GM19023 (cell line): Measurements from ENCODE around the gene GDPD3.
"Not testable (repeated sequence)": the region's sequence is repeated elsewhere in the genome, so short reads cannot be mapped to it uniquely, and the experiment has no call there.

Source experiments
- ATAC-seq: cut with Tn5 transposase; IDR thresholded peaks from one replicate; pipeline ENCODE4 v1.9.1; 2021; ENCODE audit warnings: mild to moderate bottlenecking, moderate library complexity; ENCODE audit not compliant: unreplicated experiment

GDPD3 gene

DNA sequence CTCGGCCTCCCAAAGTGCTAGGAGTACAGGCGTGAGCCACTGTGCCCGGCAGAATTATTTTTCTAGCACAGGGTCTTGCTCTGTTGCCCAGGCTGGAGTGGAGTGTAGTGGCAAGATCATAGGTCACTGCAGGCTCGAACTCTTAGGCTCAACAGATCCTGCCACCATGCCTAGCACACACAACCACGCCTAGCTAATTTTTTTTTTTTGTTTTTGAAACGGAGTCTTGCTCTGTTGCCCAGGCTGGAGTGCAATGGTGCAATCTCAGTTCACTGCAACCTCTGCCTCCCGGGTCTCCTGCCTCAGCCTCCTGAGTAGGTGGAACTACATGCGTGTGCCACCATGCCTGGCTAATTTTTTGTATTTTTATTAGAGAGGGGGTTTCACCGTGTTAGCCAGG is 12.4 kb upstream of the GDPD3 start:
- ATAC-seq = not testable (repeated sequence)

DNA sequence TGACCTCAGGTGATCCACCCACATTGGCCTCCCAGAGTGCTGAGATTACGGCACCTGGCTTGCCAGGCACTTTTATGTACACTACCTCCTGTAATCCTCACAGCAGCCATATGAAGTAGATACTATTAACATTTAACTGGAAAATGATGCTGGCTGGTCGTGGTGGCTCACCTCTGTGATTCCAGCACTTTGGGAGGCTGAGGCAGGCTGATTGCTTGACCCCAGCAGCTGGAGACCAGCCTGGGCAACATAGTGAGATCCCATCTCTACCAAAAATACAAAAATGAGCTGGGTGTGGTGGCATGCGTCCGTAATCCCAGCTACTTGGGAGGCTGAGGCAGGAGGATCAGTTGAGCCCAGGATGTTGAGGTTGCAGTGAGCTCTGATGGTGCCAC is 11.6 kb upstream of the GDPD3 start:
- ATAC-seq = no peak

DNA sequence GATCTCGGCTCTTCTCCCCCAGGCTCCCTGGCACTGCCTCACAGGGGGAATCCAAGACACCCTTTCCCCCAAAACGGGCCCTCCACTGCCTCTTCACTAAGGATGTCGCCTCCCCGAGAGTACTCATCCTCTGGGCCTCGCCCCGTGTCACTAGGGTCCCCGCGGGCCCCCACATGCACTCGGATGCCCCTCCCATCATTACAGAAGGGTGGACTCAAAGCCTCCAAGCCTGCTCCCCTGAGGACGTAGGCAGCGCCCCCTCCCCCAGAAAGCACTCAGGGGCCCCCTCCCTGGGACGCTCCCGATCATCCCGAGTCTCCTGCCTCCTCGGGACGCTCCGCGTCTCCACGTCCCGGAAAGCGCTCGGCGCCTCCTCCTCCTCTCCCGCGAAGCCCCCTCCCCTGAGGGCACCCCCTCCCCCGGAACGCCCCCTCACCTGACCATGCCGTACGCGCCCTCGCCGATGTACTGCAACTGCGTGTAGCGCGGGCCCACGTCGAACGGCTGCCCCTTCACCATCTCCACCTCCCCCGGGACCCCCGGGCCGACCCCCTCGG is 9.3 kb upstream of the GDPD3 start:
- no peak for ATAC-seq

DNA sequence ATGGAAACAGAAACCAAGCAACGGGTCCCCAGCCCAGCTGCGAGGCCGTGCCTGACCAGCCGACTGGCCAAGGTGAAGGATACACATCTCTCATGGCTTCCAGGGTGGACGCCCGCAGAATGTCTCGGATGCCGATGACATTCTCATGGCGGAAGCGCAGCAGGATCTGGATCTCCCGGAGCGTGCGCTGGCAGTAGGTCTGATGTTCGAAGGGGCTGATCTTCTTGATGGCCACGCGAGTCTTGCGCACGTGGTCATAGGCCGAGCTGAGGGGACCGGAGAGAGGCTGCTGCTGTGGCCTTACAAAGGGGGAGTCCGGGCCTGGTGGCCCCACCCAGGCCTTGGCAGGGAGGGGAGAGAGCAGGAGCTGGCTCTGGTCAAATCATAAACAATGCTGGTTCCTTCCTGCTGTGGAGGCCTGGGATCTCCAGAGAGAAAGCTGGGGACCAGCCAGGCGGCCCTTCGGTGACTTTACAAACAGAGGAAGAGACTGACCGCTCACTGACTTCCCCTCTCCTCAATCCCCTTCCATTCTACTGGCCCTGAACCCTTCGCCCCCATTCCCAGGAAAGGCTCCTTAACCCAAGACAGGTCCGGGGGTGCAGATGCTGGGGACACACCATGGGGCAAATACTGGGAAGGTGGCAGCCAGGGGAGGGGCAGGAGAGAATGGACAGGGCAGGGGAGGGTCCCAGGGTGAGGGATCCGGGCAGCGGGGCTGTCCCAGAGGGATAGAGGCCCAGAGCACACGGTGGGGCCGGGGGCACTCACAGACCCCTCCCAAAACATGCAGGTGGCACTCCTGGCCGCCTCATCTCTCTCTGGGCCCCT is 8.6 kb upstream of the GDPD3 start:
- no peak for ATAC-seq

DNA sequence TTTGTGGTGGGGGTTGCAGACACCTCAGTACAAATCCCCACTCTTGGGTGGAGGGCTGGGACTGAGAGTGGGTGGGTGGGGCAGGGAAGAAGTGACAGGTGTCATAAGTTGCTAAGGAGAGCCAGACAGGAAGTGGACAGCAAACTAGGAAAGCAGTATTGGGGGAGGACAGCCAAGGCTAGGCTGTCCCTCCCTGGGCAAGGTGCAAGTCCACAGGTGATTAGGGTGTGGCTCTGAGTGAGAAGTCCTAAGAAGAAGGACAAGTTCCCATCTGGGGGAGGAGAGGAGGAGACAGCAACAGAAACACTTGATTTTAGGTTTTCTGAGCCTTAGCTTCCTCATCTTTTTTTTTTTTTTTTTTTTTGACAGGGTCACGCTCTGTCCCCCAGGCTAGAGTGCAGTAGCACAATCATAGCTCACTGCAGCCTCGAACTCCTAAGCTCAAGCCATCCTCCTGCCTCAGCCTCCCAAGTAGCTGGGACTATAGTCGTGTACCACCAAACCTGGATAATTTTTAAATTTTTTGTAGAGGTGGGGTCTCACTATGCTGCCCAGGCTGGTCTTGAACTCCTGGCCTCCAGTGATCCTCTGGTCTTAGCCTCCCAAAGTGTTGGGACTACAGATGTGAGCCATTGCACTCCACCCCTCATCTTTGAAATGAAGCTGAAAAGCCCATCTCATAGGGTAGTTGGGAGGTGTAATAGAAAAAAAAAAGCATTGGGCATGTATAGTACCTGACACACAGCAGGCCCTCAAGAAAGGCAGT is 7.2 kb upstream of the GDPD3 start:
- no peak for ATAC-seq

DNA sequence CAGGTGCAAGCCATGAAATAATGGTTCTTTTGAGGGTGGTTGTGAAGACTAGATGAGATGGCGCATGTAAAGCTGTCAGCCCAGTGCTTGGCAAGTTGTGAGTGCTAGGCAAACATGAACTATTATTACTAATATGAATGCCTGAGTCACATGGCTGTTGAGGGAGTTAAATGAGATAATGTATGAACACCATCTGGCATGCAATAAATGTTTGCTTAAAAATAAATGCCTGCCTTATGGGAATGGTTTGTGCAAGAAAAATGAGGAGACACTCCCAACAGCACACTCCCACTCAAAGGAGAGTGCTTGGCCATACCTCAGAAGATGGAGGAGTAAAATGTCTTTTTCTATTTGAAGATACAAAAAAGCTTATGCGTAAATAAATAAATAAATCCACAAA is 6.1 kb upstream of the GDPD3 start:
- ATAC-seq = no peak

DNA sequence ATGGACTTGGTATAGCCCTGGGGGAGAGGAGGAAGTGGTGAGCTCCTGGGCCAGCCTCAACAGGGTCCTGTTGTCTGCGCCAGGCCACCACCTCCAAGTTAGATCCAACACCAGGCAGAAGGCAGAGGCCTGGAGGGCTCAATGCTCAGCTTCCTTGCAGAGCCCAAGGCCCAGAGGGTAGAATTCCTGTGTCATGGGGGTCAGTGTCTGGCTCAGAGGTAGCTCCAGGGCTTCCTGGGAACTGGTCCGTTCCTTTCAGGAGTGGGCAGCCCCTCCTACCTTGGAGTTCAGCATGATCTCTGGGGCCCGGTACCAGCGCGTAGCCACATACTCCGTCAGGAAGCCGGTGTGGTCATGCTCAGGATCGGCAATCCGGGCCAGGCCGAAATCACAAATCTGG is 4.4 kb upstream of the GDPD3 start:
- ATAC-seq = no peak

DNA sequence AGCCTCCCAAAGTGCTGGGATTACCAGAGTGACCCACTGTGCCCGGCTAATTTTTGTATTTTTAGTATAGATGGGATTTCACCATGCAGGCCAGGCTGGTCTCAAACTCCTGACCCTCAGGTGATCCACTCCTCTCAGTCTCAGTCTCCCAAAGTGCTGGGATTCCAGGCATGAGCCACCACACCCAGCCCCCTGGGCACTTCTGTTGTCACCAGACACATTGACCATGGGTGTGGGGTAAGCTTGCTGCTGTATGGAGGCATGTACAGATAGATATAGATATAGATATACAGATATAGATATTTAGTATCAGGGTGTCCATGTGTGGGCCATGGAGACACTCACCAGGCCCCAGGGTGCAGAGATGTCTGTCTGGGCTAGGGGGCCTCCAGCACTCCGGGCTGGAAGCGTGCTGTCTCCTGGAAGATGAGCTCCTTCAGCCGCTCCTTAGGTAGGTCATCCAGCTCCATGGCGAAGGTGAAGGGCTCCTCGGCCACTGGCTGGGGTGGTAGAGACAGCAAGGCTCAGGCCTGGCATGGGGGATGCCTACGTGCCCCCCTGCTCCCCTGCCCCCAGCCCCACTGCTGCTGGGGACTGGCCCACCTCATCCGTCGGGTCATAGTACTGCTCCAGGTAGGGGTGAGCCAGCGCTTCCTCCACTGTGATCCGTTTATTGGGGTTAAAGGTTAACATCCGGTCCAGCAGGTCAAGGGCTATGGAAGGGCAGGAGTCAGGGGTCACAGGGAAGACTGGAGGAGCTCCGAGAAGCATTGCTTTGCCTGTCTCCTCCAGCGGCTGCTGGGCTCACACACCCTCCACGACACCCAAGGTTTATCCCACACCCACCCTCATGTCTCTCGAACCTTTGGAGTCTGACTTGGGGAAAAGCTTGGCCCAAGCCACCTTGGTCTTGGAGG is 3.2 kb upstream of the GDPD3 start:
- no peak for ATAC-seq

DNA sequence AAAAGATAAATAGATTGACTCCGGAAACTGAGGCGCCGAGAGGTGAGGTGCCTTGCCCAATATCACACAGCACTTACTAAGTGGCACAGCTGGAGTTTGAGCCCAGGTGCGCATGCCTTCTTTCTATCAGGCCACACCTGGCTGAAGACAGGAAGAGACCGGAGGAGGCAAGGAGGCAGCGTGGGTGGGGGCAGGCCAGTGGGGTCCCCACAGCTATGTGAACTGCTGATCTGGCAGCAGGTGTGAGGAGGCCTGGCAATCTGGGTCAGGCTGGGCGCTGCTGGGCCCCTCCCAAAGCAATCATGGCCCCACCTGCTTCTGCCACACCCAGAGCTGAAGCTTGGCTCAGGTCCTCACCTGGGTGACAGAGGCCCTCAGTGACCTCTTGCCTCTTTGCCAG is 1.9 kb upstream of the GDPD3 start:
- ATAC-seq = no peak

DNA sequence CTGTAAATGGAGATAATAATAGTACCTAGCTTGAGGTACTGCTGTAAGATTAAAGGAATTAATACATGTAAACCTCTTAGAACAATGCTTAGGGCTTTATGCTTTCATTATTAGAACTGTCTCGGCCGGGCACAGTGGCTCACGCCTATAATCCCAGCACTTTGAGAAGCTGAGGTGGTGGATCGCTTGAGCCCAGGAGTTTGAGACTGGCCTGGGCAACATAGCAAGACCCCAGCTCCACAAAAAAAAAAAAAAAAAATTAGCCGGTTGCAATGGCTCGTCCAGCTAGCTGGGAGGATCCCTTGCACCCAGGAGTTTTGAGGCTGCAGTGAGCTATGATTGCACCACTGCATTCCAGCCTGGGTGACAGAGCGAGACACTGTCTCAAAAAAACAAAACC is 1.5 kb upstream of the GDPD3 start:
- ATAC-seq = not testable (repeated sequence)

DNA sequence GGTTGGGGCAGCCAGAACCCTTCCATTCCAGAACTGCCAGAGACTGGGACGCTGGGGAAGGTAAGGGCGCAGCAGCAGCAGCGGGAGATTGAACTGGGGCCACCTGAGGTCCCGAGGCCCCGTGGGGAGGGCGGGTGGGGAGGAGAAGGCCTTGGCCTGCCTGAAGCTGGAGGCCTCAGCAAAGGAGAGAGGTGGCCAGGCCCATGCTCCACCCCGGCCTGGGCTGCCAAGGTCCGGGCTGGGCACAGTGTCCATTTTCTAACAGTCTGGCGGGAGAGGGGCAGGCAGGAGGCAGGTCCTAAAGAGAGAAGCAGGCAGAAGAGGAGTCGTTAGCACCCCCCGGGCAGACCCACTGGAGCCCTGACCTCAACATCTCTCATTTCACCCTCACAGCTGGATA is 1.1 kb upstream of the GDPD3 start:
- ATAC-seq = no peak

DNA sequence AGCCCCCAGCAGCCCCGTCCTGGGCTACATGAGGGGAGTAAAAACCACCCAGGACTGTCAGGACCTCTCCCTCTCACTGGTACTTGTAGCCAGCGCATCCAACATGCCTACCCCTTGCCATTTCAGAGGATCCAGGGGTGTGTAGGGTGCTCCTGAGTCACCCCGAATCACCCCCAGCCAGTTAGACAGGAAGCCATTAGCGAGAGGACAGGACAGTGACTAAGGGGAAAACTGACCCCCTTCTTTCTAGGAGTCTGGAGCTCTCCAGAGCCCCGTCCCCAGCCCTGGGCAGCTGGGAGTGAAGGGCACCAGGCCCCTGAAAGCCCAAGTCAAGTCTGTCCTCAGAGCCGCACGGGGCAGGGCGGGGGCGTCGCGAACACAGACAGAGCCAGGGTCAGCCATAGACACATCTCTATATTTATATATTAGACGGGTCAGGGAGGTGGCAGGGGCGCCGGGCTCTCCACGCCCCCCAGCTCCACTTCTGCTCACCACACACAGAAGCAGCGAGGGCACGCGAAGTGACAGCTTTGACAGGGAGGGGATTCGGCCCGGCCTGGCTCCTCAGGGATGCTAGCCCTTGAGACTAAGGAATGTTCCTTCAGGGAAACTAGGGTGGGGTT is 485 bp upstream of the GDPD3 start:
- ATAC-seq = no peak

DNA sequence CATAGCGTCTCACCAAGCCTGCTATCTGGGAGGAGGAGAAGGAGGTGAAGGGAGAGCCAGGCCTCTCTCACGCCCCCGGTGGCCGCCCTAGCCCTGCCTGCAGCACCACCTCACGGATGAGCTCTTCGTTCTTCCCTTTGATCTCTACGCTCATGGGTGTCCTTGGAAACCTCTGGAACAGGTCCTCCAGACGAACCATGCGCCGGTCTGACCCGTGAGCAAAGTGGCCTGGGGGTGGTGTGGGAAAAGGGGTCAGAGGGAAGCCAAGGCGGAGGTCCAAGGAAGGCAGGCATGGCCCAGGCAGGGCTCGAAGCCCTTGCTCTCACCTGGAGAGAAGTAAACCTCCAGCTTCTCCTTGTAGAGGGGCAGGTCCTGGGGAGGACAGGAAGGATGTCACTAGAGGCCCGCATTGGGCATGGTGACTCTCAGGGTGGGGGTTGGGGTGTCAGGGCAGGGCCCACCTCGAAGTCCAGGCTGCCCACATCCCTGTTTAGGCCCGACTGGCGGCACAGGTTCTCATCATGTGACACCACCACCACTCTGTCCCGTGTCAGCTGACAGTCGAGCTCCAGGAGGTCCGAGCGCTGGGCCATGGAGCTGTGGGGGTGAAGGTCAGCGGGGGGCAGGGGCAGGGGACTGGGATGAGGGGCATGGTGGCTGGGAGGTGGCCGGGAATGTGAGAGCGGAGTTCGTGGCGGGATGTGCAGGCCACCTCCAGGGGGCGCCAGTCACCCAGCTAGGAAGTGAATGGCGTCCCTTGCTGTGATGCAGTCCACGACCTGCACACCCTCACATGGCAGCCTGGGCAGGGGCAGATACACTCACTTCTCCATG is 923 bp downstream of the GDPD3 start:
- no peak for ATAC-seq

DNA sequence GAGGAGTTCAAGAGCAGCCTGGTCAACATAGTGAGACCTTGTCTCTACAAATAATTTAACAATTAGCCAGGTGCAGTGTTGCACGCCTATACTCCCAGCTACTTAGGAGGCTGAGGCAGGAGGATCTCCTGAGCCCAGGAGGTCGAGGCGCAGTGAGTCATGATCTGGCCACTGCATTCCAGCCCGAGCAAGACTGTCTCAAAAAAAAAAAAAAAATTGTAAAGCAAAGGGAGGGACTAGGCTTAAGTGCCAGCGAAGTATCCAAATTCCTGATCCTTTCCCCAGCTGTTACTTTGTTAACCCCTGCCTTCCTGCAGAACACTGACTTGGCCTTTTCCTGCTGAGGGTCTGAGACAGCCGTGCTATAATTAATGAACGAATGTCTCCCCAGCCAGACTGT is 2.7 kb downstream of the GDPD3 start:
- ATAC-seq = no peak

DNA sequence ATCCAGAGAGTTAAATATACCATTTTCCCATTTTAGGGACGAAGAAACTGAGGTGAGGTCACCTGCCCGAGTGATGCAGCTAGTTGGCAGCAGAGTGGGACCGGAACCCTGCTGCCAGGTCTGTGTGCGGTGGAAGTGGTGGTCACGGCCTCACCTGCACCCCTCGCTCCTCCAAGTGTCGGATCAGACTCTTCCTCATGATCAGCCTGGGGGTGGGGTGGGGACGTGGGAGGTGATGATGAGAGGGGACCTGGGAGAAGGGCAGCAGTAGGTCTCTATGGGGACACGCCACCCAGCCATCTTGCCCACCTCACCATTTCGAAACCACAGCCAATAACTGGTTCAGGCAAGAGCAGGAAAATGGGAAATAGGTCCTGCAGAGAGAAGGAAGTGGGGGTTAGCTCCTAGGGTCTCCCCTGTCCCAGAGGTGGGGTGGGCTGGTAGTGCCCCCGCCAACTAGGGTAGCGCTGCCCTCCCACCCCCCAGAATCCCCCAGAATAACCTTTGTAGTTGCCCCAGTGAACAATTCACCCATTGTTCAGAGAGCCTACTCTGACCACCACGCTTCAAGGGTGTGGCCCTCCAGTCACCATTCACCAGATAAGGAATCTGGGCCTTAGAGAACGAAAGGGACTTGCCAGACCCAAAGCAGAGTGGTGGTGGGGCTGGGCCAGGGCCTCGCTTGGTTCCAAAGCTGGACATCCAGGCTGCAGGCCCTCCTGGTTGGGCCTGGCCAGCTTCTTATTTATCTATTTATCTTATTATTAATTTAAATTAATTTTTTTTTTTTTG is 5.1 kb downstream of the GDPD3 start:
- no peak for ATAC-seq

DNA sequence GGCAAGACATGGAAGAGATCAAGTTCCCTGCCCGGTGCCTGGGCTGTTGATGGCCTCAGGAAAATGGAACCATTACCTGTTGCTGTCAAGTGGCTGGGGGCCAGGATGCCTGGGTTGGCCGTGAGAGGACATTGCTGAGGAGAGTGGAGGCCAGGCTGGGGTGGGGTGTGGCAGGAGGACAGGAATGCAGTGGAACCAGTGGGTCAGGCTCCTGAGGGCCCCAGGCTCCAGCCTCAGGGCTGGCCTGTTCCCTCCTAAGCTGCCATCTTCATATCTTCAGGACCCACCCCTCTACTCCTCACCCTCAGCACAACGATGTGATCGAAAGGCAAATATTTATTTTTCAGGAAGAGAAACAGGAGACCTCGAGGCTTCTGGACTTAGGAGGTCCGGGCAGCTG is 8.8 kb downstream of the GDPD3 start:
- ATAC-seq = no peak

DNA sequence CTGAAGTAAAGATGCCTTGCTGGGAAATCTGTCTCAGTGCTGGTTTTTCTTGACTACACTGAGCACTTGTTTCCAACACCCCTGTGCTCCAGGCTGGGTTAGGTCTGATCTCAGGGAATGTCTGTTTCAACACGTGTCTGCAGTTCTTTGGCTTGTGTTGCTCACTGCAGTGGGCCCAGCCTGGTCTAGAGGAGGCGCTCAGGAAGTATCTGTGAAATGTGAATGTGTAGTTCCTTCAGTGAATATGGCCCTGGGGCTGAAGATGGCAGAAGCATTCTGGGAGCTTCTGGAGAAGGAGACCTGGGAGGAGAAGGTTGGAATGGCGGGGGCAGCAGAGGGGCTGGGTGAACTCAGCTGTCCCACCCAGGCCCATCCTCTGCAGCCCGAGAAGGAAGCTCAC is 9.2 kb downstream of the GDPD3 start:
- no peak for ATAC-seq

DNA sequence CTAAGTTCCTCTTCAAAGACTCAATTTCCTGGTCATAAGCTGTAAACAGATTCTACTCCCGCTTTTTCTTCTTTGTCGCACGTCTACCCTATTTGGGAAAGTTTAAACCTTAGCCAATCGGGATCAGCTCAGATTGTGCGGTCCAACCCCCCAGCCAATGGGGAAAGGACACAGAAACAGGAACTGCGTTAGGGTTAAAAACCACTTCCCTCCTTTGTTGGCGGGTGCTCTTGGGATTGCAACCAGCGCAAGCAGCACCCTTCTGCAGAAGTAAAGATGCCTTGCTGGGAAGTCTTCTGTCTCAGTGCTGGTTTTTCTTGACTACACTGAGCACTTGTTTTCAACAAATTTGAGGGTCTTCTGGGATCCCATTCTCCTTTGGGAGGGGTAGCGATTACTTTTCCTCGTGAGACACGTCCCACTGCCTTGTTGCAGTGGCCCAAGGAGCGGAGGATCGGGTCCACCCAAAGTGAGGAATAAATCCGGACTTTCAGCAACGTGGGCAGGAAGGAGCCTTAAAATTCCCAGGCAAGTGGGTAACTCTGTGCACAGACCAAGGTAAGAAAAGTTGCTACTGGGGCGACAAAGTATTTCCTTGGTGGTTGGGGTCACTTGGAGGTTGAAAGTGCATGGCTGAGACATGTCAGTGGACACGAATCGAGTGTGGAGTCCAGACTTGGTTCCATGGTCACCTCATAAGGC is 16.3 kb downstream of the GDPD3 start:
- ATAC-seq = no peak
